Dendritic cell treated with granulocyte-macrophage colony-stimulating factor and Interleukin-4, amounts not matched to agents 40 ng/mL and 50 ng/mL, for 4 days (primary cell): ENCODE data around the gene TCF7L2.

Source experiments
- H3K27ac Mint-ChIP-seq: one replicate; pipeline ENCODE4 v1.8.0; 2022; ENCODE audit warnings: mild to moderate bottlenecking, mixed read lengths
- H3K27me3 Mint-ChIP-seq: one replicate; pipeline ENCODE4 v1.8.0; 2022; ENCODE audit warnings: mild to moderate bottlenecking, mixed read lengths
- H3K36me3 Mint-ChIP-seq: one replicate; pipeline ENCODE4 v1.8.0; 2022; ENCODE audit warnings: low read depth, mixed read lengths
- H3K4me1 Mint-ChIP-seq: one replicate; pipeline ENCODE4 v1.8.0; 2022; ENCODE audit warnings: low read depth, mixed read lengths
- H3K4me3 Mint-ChIP-seq: one replicate; pipeline ENCODE4 v1.8.0; 2022; ENCODE audit warnings: mild to moderate bottlenecking, moderate library complexity, mixed read lengths
- H3K9me3 Mint-ChIP-seq: one replicate; pipeline ENCODE4 v1.8.0; 2022; ENCODE audit warnings: mixed read lengths
- intact Hi-C: fragments of 100-400 bp; cut with micrococcal nuclease; formaldehyde crosslinking; loops from one replicate; pipeline ENCODE4 v1.15.0; 2022

The TCF7L2 gene

GRCh38 chr10:112963835-112964234 is 13.8 kb downstream of the TCF7L2 start:
- H3K4me1 Mint-ChIP-seq, result peaks cover 34% of the 10 kb centered on the region
- no peaks in the 10 kb centered on the region for H3K9me3 Mint-ChIP-seq
- intact Hi-C loops, result no loop called here
- H3K27me3 Mint-ChIP-seq, result peaks cover 57% of the 10 kb centered on the region
- H3K4me3 Mint-ChIP-seq, result no peak overlapping the region
- no peaks in the 10 kb centered on the region for H3K36me3 Mint-ChIP-seq
- no peak overlapping the region for H3K27ac Mint-ChIP-seq

DNA sequence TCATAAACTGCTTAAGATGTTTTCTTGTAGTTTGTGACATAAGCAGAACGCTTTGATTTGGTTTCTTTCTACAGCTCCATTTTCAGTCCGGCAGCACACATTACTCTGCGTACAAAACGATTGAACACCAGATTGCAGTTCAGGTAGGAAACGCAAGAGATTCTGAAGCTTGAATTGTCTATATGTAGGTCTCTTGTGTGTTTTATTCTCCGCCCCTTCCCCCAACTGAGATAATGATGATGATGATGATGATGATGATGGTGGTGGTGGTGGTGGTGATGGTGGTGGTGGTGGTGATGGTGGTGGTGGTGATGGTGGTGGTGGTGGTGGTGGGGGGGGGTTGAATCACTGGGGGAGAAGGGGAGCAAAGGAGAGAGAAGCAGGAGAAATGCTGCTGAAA is 14.4 kb downstream of the TCF7L2 start:
- peaks cover 30% of the 10 kb centered on the region for H3K4me1 Mint-ChIP-seq
- H3K27ac Mint-ChIP-seq, result no peak overlapping the region
- H3K36me3 Mint-ChIP-seq, result no peaks in the 10 kb centered on the region
- H3K27me3 Mint-ChIP-seq, result peaks cover 52% of the 10 kb centered on the region
- no peaks in the 10 kb centered on the region for H3K9me3 Mint-ChIP-seq
- intact Hi-C loops, result no loop called here
- no peak overlapping the region for H3K4me3 Mint-ChIP-seq

DNA sequence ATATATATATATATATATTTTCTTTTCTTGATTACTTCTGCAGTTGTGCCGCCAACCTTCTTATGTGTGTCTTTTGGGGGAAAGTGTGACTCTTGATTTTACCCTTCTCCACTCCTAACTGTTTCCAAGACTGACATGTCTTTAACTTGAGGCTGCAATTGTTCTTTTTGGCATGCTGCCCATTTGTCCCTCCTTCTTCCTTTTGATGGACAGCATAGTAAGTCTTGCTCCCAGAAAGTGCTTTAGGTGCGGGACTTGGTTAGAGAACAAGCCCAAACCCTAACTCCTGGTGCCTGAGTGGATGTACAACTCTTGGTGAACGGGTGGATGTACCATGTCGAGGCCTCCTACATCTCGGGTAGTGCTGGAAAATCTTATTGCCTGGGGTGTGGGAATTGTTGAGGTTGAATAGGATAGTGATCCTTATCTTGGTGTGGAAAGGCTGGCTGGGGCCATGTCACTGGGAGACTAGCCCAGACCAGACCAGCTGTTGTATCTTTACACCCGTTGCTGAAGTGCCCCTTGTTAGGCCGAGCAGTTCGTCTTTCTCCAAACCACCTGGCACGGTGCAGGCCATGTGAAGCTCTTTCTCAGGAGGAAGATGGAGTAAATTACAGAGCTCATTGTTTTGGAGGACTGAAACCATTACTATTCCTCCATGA is 16.3 kb downstream of the TCF7L2 start:
- intact Hi-C loops, result no loop called here
- H3K36me3 Mint-ChIP-seq, result no peaks in the 10 kb centered on the region
- H3K27me3 Mint-ChIP-seq, result peaks cover 51% of the 10 kb centered on the region
- H3K9me3 Mint-ChIP-seq, result no peaks in the 10 kb centered on the region
- peaks cover 21% of the 10 kb centered on the region for H3K4me1 Mint-ChIP-seq
- no peak overlapping the region for H3K4me3 Mint-ChIP-seq
- no peak overlapping the region for H3K27ac Mint-ChIP-seq

- peaks cover 14% of the 10 kb centered on the region for H3K4me1 Mint-ChIP-seq
- no peaks in the 10 kb centered on the region for H3K9me3 Mint-ChIP-seq
- no peak overlapping the region for H3K27ac Mint-ChIP-seq
- intact Hi-C loops, result no loop called here
- H3K4me3 Mint-ChIP-seq, result no peak overlapping the region
- H3K27me3 Mint-ChIP-seq, result peaks cover 45% of the 10 kb centered on the region
- H3K36me3 Mint-ChIP-seq, result no peaks in the 10 kb centered on the region
These were observed 17.2 kb downstream of the TCF7L2 start for GRCh38 chr10:112967200-112967599.

- Mint-ChIP-seq H3K36me3 (no peaks in the 10 kb centered on the region), H3K4me3 (no peak overlapping the region), H3K4me1 (peaks cover 8% of the 10 kb centered on the region), H3K27me3 (peaks cover 41% of the 10 kb centered on the region), H3K27ac (no peak overlapping the region), H3K9me3 (no peaks in the 10 kb centered on the region)
- intact Hi-C loops, result no loop called here
These were observed 19.1 kb downstream of the TCF7L2 start for GRCh38 chr10:112969131-112969530.

GRCh38 chr10:112969542-112969941 is 19.5 kb downstream of the TCF7L2 start:
- Mint-ChIP-seq H3K4me1 (peaks cover 4% of the 10 kb centered on the region), H3K36me3 (no peaks in the 10 kb centered on the region), H3K4me3 (no peak overlapping the region), H3K27me3 (peaks cover 37% of the 10 kb centered on the region), H3K27ac (no peak overlapping the region), H3K9me3 (no peaks in the 10 kb centered on the region)
- intact Hi-C loops, result no loop called here

DNA sequence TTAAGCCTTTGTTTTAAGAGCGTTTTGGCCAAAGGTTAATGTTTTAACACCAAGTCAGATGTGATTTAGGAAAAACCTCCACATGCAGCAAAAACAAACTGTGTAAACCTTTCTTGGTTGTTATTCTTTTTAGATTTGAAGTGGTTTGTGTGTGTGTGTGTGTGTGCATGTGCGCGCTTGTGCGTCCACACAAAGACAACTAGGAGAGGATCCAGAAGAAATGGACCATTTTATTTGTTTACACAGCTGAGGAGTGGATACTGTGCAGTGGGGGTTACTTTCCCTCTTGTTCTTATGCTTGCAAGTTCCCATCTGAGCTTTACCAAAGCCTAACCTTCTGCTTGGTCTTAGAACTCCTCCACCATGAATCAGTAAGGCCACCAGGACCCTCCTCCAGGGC is 20.0 kb downstream of the TCF7L2 start:
- Mint-ChIP-seq H3K27me3 (peaks cover 33% of the 10 kb centered on the region), H3K9me3 (no peaks in the 10 kb centered on the region), H3K4me1 (no peaks in the 10 kb centered on the region), H3K27ac (no peak overlapping the region), H3K4me3 (no peak overlapping the region), H3K36me3 (no peaks in the 10 kb centered on the region)
- intact Hi-C loops, result no loop called here

- Mint-ChIP-seq H3K9me3 (no peaks in the 10 kb centered on the region), H3K4me1 (no peaks in the 10 kb centered on the region), H3K27me3 (peaks cover 22% of the 10 kb centered on the region), H3K4me3 (no peak overlapping the region), H3K36me3 (no peaks in the 10 kb centered on the region), H3K27ac (no peak overlapping the region)
- intact Hi-C loops, result no loop called here
These were observed 22.6 kb downstream of the TCF7L2 start for GRCh38 chr10:112972606-112973005.

DNA sequence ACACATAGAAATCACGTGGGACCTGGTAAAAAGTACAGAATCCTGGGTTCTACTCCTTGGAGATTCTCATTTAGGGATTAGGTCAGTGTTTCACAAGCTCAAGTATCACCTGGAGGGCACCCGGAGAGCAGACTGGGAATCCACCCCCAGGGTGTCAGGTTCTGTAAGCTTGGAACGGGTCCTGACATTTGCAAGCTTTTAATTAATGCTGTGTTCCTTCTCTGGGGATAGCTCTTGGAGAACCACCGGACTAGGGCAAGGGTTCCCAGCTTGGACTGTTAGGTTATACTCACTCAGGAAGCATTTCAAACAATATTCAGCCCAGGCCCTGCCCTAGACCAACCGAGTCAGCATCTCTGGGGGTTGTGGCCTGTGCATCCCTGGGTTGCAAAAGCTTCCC is 23.0 kb downstream of the TCF7L2 start:
- Mint-ChIP-seq H3K27me3 (peaks cover 23% of the 10 kb centered on the region), H3K4me3 (no peak overlapping the region), H3K9me3 (no peaks in the 10 kb centered on the region), H3K36me3 (no peaks in the 10 kb centered on the region), H3K27ac (no peak overlapping the region), H3K4me1 (no peaks in the 10 kb centered on the region)
- intact Hi-C loops, result no loop called here

DNA sequence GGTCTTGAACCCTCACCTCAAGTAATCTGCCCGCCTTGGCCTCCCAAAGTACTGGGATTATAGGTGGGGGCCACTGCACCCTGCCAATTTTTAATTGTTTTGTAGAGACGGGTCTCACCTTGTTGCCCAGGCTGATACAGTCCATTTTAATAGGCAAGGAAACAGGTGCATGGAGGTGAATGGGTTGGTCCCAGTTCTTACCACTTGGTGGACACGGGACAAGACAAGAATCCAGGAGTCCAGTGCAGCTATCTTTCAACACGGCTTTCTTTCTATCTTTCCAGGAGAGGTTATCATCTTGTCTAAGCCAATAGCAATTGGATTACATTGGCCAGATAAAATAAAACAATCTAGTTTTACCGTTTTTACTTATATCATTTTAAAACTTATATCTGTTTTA is 23.8 kb downstream of the TCF7L2 start:
- Mint-ChIP-seq H3K27ac (no peak overlapping the region), H3K4me1 (no peaks in the 10 kb centered on the region), H3K36me3 (no peaks in the 10 kb centered on the region), H3K27me3 (peaks cover 22% of the 10 kb centered on the region), H3K4me3 (no peak overlapping the region), H3K9me3 (no peaks in the 10 kb centered on the region)
- intact Hi-C loops, result no loop called here

DNA sequence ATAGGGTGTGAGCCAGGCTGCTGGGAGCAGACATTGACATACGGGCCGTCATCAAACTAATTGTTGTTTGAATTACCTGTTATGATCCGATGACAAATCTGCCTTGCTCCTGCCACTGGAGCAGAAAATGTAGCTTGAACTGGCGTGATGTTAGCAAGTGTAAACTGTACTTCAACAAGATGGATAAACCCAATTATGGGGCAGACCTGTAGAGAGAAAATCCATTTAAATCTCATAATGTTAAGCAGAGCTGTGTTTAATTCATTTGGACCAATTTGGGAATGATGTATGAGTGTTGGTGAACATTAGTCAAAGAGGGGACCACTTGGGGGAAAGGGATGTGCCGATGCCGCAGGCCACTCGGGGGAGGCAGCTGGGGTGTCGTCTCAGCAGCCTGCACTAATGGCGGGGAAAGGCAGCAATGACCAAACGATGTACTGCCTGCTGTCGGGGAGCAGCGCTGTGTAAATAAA is 27.4 kb downstream of the TCF7L2 start:
- peaks cover 38% of the 10 kb centered on the region for H3K27me3 Mint-ChIP-seq
- no peak overlapping the region for H3K4me3 Mint-ChIP-seq
- no peaks in the 10 kb centered on the region for H3K9me3 Mint-ChIP-seq
- no peak overlapping the region for H3K27ac Mint-ChIP-seq
- intact Hi-C loops, result no loop called here
- no peaks in the 10 kb centered on the region for H3K36me3 Mint-ChIP-seq
- peaks cover 7% of the 10 kb centered on the region for H3K4me1 Mint-ChIP-seq

DNA sequence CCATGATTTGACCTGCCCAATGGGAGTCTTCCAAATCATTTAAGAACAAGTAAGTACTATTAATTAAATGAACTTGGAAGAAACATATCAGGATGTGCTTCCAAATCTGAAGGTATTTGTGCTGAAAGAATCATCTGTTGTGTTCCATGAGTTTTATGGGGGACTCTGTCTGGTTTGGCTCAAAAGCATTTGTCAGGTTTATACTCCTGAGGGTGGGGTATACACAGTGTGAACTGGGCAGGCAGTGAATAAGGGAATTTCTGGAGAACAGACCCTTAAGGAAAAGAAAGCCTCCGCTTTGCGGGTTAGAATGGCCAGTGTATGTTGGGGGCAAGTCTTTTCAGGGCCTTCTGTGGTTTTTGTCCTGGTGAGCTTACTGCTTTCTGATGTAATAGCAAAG is 29.9 kb downstream of the TCF7L2 start:
- H3K27me3 Mint-ChIP-seq, result peaks cover 55% of the 10 kb centered on the region
- intact Hi-C loops, result no loop called here
- no peak overlapping the region for H3K4me3 Mint-ChIP-seq
- H3K36me3 Mint-ChIP-seq, result no peaks in the 10 kb centered on the region
- H3K4me1 Mint-ChIP-seq, result peaks cover 7% of the 10 kb centered on the region
- H3K27ac Mint-ChIP-seq, result no peak overlapping the region
- H3K9me3 Mint-ChIP-seq, result no peaks in the 10 kb centered on the region

DNA sequence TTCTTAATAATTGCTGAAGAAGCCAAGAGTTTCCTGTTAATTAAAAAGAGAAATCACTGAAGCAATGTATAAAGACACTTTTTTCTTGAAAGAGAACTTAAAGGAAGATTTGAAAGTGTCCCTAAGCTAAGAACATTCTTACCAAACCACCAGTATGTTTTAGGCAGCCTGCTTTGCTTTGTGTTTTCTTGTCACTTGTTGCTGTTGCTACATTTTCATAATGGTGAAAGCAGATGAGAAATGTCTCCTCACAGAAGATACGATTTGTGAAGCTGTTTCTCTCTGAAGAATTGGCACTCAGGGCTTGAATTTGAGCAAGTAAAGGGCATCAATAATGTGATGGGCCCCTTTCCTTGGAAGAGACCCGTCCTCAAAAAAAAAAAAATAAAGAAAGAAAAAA is 30.9 kb downstream of the TCF7L2 start:
- Mint-ChIP-seq H3K4me3 (no peak overlapping the region), H3K4me1 (peaks cover 14% of the 10 kb centered on the region), H3K27me3 (peaks cover 64% of the 10 kb centered on the region), H3K9me3 (no peaks in the 10 kb centered on the region), H3K27ac (no peak overlapping the region), H3K36me3 (no peaks in the 10 kb centered on the region)
- intact Hi-C loops, result no loop called here

- H3K9me3 Mint-ChIP-seq, result no peaks in the 10 kb centered on the region
- peaks cover 20% of the 10 kb centered on the region for H3K4me1 Mint-ChIP-seq
- H3K36me3 Mint-ChIP-seq, result no peaks in the 10 kb centered on the region
- peak overlapping the region; percentile 5 for H3K4me3 Mint-ChIP-seq
- intact Hi-C loops, result no loop called here
- no peak overlapping the region for H3K27ac Mint-ChIP-seq
- peaks cover 70% of the 10 kb centered on the region for H3K27me3 Mint-ChIP-seq
These were observed 31.5 kb downstream of the TCF7L2 start for GRCh38 chr10:112981553-112981952.

DNA sequence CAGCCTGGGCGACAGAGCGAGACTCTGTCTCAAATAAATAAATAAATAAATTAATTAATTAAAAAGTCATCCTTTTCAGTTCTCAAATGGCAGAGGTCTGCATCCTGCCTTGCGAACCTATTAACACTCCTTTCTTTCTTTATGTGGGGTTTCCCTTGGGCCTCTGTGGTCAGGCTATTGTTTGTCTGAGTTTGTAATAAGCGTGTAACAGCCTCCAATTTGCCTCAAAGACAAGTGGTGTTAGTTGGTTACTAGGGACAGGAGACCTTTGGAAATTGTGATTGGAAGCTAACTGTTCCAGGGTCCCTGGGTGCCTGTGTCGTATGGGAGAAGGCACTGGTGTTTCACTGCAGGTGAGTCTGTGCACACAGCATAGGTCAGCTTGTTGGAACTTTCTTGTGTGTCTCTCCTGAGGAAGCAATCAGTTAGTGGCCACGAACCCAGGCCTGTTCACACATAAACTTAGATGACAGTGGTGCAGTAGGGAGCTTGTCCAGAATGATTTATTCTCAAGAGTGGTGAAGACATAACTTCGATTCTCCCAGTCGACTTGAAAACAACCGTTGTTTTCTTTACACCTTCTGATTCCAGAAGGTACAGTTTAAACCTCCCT is 33.5 kb downstream of the TCF7L2 start:
- Mint-ChIP-seq H3K4me3 (no peak overlapping the region), H3K27ac (no peak overlapping the region), H3K9me3 (no peaks in the 10 kb centered on the region), H3K27me3 (peaks cover 76% of the 10 kb centered on the region), H3K36me3 (no peaks in the 10 kb centered on the region), H3K4me1 (peaks cover 27% of the 10 kb centered on the region)
- intact Hi-C loops, result no loop called here
